ENCODE data around the gene LDB3.

LDB3 gene

DNA sequence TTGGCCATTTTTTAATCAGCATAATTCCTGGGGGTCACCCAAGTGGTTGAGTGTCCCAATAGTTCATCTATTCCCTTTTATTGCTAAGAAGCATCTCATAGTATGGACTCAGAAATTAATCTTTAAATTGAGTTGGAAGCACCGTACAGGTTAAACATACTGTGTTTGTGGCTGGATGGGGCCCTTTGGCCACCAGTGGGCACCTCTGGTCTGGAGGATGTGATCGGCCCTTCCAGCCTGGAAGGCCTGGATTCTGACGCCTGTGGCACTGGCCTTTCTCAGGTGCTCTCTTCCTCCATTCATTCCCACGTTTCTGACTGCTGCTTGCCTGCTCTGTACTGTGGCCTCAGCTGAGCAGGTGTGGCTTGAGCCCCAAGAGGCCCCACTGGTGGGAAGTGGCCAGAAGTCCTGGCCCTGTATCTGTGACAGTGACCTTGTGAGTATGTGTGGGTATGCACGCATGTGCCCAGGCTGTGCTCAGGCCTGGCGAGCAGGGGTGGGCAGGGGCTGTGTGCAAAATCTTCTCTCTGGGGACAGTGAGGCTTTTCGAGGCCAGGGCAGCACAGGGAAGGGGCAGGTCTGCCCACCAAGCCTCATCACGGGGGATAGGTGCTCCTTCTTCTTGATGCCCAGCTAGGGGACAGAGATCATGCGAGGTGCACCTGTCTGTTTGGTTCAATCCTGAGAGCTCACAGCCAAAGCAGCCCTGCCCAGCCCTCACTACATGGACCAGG lies 30.1 kb downstream of the LDB3 start:
- no peak overlapping the region for H3K4me3 ChIP-seq (ENCODE audit: low read depth, low read length)
- TF ChIP-seq, protein P1, sequence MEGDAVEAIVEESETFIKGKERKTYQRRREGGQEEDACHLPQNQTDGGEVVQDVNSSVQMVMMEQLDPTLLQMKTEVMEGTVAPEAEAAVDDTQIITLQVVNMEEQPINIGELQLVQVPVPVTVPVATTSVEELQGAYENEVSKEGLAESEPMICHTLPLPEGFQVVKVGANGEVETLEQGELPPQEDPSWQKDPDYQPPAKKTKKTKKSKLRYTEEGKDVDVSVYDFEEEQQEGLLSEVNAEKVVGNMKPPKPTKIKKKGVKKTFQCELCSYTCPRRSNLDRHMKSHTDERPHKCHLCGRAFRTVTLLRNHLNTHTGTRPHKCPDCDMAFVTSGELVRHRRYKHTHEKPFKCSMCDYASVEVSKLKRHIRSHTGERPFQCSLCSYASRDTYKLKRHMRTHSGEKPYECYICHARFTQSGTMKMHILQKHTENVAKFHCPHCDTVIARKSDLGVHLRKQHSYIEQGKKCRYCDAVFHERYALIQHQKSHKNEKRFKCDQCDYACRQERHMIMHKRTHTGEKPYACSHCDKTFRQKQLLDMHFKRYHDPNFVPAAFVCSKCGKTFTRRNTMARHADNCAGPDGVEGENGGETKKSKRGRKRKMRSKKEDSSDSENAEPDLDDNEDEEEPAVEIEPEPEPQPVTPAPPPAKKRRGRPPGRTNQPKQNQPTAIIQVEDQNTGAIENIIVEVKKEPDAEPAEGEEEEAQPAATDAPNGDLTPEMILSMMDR (IDR thresholded peaks at IDR 0.05; ENCODE audit: low read depth, low read length, missing control alignments), result no peak
- DNase-seq (ENCODE audit: low read depth), result no peak

DNA sequence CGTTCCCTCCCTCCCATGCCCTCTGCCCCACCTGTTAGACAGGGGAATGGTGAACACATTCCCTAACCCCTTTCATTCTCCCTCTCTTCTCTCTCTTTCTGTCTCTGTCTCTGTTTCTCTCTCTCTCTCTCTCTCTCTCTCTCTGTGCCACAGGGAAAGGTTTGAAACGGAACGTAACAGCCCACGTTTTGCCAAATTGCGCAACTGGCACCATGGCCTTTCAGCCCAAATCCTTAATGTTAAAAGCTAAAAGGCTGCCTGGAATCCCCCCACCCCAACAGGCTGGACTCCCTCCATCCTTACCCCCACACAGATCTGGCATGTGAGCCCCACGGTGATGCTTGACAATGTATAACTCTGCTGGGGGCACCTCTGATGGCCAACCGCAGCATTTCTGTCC lies 30.8 kb downstream of the LDB3 start:
- no peak overlapping the region for H3K4me3 ChIP-seq (ENCODE audit: low read depth, low read length)
- DNase-seq (ENCODE audit: low read depth), result no peak
- TF ChIP-seq, protein P1 (IDR thresholded peaks at IDR 0.05; ENCODE audit: low read depth, low read length, missing control alignments), result no peak

DNA sequence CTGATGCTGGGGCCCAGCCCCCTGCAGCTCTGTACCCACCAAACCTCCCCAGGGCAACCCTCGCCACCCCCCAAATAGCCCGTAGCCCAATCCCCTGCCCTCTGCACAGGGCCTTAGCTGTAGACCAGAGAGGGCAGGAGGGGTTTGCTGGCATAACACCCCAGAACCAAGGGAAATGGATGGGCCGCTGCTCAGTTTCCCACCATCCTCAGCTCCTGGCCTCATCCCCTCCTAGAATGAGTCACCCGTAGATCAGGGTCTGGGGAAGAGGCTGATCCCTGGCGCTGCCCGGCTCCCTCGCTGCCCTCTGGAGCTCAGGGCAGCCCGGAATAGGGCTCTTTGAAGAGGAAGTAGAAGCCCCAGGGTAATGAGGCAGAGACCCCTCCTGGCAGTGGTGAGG lies 31.2 kb downstream of the LDB3 start:
- TF ChIP-seq, protein P1 (IDR thresholded peaks at IDR 0.05; ENCODE audit: low read depth, low read length, missing control alignments), result no peak
- H3K4me3 ChIP-seq (ENCODE audit: low read depth, low read length), result no peak overlapping the region
- no peak for DNase-seq (ENCODE audit: low read depth)

DNA sequence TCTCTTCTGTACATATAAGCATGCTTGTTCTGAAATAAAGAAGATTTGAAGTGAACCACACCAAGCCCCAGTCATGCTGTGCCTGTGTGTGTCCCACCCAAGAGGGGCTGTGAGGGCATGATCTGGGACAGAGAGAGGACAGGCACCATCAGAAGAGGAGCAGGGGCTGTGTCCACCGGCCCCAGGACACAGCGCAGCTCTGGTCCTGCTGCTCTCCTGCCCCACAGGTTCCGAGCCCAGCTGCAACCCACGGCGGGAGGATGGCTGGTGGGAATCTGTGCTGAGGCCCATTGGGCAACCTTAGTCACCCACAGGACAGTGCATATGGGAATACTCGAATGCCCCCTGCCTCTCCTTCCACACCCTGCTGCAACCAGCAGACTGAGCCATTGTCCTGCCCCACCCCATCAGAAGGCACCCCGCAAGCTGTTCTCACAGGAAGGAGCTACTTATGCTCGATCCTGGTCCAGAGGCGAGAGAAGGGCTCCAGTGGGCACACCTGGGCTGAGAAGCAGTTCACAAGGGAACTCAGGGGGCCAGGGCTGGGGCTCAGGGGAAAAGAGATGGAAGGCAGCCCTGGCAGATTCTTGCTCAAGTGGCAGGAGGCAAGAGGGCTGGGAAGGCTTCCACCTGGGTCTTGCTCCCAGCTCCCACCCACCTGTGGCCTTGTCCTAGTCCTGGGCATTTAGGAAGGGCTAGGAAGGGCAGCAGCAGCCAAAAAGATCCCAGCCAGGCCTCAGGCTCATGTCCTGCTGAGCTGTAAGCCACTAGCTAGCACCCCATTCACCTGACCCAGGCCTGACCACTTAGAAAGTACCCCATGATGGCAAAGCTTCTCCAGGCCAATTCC lies 31.9 kb downstream of the LDB3 start:
- TF ChIP-seq, protein P1 (IDR thresholded peaks at IDR 0.05; ENCODE audit: low read depth, low read length, missing control alignments), result no peak
- H3K4me3 ChIP-seq (ENCODE audit: low read depth, low read length), result no peak overlapping the region
- no peak for DNase-seq (ENCODE audit: low read depth)

DNA sequence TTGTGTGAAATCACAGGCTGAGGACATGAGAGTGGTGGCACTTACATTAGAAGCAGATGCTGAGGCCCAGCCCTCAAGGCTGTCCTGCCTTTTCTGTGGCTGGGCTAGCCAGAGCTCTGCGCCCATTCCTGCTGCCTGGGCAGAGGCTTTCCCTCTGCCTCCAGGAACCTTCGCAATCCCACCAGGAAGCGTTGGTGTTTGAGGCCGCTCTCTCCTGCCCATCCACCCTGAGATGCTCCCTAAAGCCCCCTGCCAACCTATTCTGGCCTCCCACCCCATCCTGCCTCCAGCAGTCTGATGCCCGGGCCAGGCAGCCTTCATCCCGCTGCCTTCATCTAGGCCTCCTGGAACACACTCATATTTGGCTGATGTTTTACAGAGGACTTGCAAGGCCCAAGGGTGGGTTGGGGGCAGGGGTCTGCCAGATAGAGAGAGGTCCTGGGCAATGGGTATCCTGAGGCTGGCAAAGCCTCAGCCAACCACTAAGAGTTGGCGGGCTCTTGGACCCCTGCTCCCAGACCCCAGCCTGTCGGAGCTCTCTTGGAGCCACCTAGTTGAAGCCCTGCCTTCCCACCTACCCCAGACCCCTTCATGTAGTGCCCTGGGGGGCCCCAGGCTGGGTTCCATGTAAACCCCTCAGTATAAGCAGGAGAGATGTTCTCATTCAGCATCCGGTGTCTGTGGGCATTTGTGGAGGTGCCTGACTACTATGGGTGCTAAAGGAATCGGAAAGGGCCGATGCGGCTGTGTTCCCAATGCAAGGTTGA lies 32.7 kb downstream of the LDB3 start:
- H3K4me3 ChIP-seq (ENCODE audit: low read depth, low read length), result no peak overlapping the region
- DNase-seq (ENCODE audit: low read depth), result no peak
- TF ChIP-seq, protein P1 (IDR thresholded peaks at IDR 0.05; ENCODE audit: low read depth, low read length, missing control alignments), result no peak

DNA sequence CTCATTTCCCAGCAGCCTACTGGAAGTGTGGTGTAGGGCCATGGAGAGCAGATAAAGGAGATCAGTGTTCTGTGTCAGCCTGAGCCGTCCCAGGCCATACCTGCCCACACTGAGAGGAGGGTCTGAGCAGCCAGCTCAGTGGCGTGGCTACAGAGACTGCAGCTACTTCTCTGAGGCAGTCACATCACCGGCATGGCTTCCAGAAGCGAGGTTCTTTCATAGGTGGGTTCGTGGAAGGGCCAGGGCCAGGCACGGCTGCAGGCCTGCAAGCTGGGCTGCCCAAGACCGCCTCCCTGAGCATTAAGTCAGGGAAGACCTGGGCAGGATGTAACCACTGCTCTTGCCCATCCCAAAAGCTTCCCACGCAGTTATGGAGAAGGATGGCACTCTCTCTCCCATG lies 34.9 kb downstream of the LDB3 start:
- TF ChIP-seq, protein P1 (IDR thresholded peaks at IDR 0.05; ENCODE audit: low read depth, low read length, missing control alignments), result no peak
- H3K4me3 ChIP-seq (ENCODE audit: low read depth, low read length), result no peak overlapping the region
- DNase-seq (ENCODE audit: low read depth), result no peak

Data from GM12864 (cell line).